Gastrocnemius medialis (tissue), 4 donors: Measurements from ENCODE around the gene RBFOX1. TPM values are rescaled to one million over a fixed set of nuclear protein-coding genes. Genes with fewer than 3 reads are reported as not detected.

Source experiments
- ATAC-seq, 2 donors: fragments of 150-250 bp; one replicate each; pipeline ENCODE4 v1.9.1; 2016
- DNase-seq, 2 donors: peaks; one replicate each; pipeline ENCODE4 v3.0.0-alpha.2; 2019
- H3K27ac ChIP-seq, 4 donors: fragments of 200-600 bp; sonication (generic); 1 replicate in 1 of 4; 2 replicates in 3 of 4; pipeline ENCODE4 v1.5.1; 2016 to 2018; ENCODE audit warnings: mild to moderate bottlenecking in 2 of 4, moderate library complexity in 1 of 4
- H3K27me3 ChIP-seq, 3 donors: fragments of 200-600 bp; sonication (generic) in 2 of 3; 1 replicate in 1 of 3; 2 replicates in 2 of 3; pipeline versions ENCODE4 v1.5.1 to v1.6.0; 2016 to 2019; ENCODE audit warnings: mild to moderate bottlenecking in 1 of 3, moderate library complexity in 1 of 3
- H3K36me3 ChIP-seq, 2 donors: fragments of 200-600 bp; sonication (generic) in 1 of 2; one replicate each; pipeline ENCODE4 v1.5.1; 2017 to 2018
- H3K4me1 ChIP-seq, 2 donors: fragments of 200-600 bp; sonication (generic) in 1 of 2; one replicate each; pipeline ENCODE4 v1.5.1; 2016 to 2017; ENCODE audit warnings: mild to moderate bottlenecking in 2 of 2
- H3K4me3 ChIP-seq, 4 donors: fragments of 200-600 bp; sonication (generic) in 3 of 4; 1 replicate in 1 of 4; 2 replicates in 3 of 4; pipeline ENCODE4 v1.5.1; 2016 to 2019; ENCODE audit warnings: mild to moderate bottlenecking in 2 of 4
- H3K9me3 ChIP-seq, 3 donors: fragments of 200-600 bp; sonication (generic) in 2 of 3; 1 replicate in 1 of 3; 2 replicates in 2 of 3; pipeline ENCODE4 v1.5.1; 2016 to 2019
- CTCF ChIP-seq, 5 experiments: fragments of 450-650 bp in 3 of 5; fragments of 200-600 bp in 2 of 5; sonication (generic) in 2 of 5; IDR thresholded peaks in 4 of 5; conservative IDR thresholded peaks in 1 of 5; 1 replicate in 4 of 5; 2 replicates in 1 of 5; pipeline ENCODE4 v1.5.1; 2016 to 2019; ENCODE audit warnings: antibody characterized with exemption in 5 of 5, mild to moderate bottlenecking in 3 of 5, moderate library complexity in 3 of 5
- POLR2A ChIP-seq, 2 donors: fragments of 450-650 bp; IDR thresholded peaks; one replicate each; pipeline ENCODE4 v1.6.1; 2017; ENCODE audit warnings: antibody characterized with exemption in 2 of 2, mild to moderate bottlenecking in 2 of 2, moderate library complexity in 2 of 2
- in situ Hi-C, 4 donors: fragments of 200-750 bp; cut with MboI; loops; one replicate each; pipeline versions ENCODE4 v1.15.0 to v1.8.0; 2017; ENCODE audit warnings: low sequenced_read_pairs in 4 of 4
- intact Hi-C: fragments of 100-400 bp; cut with DNase I; formaldehyde crosslinking; loops from one replicate; pipeline ENCODE4 v1.15.1; 2023; ENCODE audit warnings: low total_unique reads
- total RNA-seq, 4 donors: library from RNA; depleted of rRNA; stranded (reverse); fragments of >200 nt; gene quantifications; one replicate each; pipeline versions ENCODE4 v1.1.0 to v1.2.3, GENCODE V29; 2016

The RBFOX1 gene
- total RNA-seq, 4 donors from 2014 or later, result 42.5 to 98.8 (median 58.6) TPM

GRCh38 chr16:7426161-7426560, 93.5 kb downstream of the RBFOX1 start:
- intact Hi-C loops, result no loop called here
- Histone ChIP-seq H3K36me3 (no peaks in the 10 kb centered on the region), H3K9me3 (no peaks in the 10 kb centered on the region), H3K4me3 (no peak overlapping the region), H3K4me1 (peaks cover 42 to 48% of the 10 kb centered on the region in 2 donors), H3K27ac (peak overlapping the region in 3 of 4 donors; percentile 17 to 42 (median 40)), H3K27me3 (no peaks in the 10 kb centered on the region)
- in situ Hi-C loops, result no loop called here
- DNase-seq (no peak), ATAC-seq (no peak)
- no peak for TF ChIP-seq POLR2A (IDR thresholded peaks at IDR 0.05)
- no peak for TF ChIP-seq CTCF (IDR thresholded peaks at IDR 0.05 in 4 of 5, conservative IDR thresholded peaks at IDR 0.05 in 1 of 5)

GRCh38 chr16:7431723-7432122, 99.1 kb downstream of the RBFOX1 start:
- in situ Hi-C loops, result no loop called here

GRCh38 chr16:7436306-7436705, 103.7 kb downstream of the RBFOX1 start:
- H3K27ac ChIP-seq, result no peak overlapping the region
- DNase-seq (no peak), ATAC-seq (no peak)
- TF ChIP-seq CTCF (IDR thresholded peaks at IDR 0.05 in 4 of 5, conservative IDR thresholded peaks at IDR 0.05 in 1 of 5) (no peak), POLR2A (IDR thresholded peaks at IDR 0.05) (no peak)
- H3K4me1 ChIP-seq, result peaks cover 30 to 41% of the 10 kb centered on the region in 2 donors
- no peaks in the 10 kb centered on the region for H3K27me3 ChIP-seq
- intact Hi-C loops (no loop called here), in situ Hi-C loops (no loop called here)
- H3K36me3 ChIP-seq, result no peaks in the 10 kb centered on the region
- no peaks in the 10 kb centered on the region for H3K9me3 ChIP-seq
- no peak overlapping the region for H3K4me3 ChIP-seq

More at GRCh38 chr16:7431723-7432122, 99.1 kb downstream of the RBFOX1 start:
- no peak for TF ChIP-seq POLR2A (IDR thresholded peaks at IDR 0.05)
- TF ChIP-seq CTCF (IDR thresholded peaks at IDR 0.05 in 4 of 5, conservative IDR thresholded peaks at IDR 0.05 in 1 of 5), result no peak
- no peak overlapping the region for H3K4me3 ChIP-seq
- ATAC-seq (no peak), DNase-seq (no peak)
- no peaks in the 10 kb centered on the region for H3K36me3 ChIP-seq
- H3K9me3 ChIP-seq, result no peaks in the 10 kb centered on the region
- peaks cover 17 to 29% of the 10 kb centered on the region in 2 donors for H3K4me1 ChIP-seq
- no peaks in the 10 kb centered on the region for H3K27me3 ChIP-seq
- intact Hi-C loops, result no loop called here
- peak overlapping the region in 1 of 4 donors; percentile 10 for H3K27ac ChIP-seq

GRCh38 chr16:7437135-7437804, 104.6 kb downstream of the RBFOX1 start:
- H3K9me3 ChIP-seq, result no peaks in the 10 kb centered on the region
- ATAC-seq (no peak), DNase-seq (no peak)
- H3K27ac ChIP-seq, result no peak overlapping the region
- peaks cover 34 to 51% of the 10 kb centered on the region in 2 donors for H3K4me1 ChIP-seq
- in situ Hi-C loops, result no loop called here
- H3K27me3 ChIP-seq, result no peaks in the 10 kb centered on the region
- no peaks in the 10 kb centered on the region for H3K36me3 ChIP-seq
- intact Hi-C loops, result no loop called here
- H3K4me3 ChIP-seq, result no peak overlapping the region
- no peak for TF ChIP-seq CTCF (IDR thresholded peaks at IDR 0.05 in 4 of 5, conservative IDR thresholded peaks at IDR 0.05 in 1 of 5)

- H3K27ac ChIP-seq, result no peak overlapping the region
- ATAC-seq, result no peak
- DNase-seq, result no peak
- intact Hi-C loops (no loop called here), in situ Hi-C loops (no loop called here)
- H3K27me3 ChIP-seq, result no peaks in the 10 kb centered on the region
- TF ChIP-seq POLR2A (IDR thresholded peaks at IDR 0.05), result no peak
- no peaks in the 10 kb centered on the region for H3K9me3 ChIP-seq
- H3K4me3 ChIP-seq, result no peak overlapping the region
- H3K36me3 ChIP-seq, result no peaks in the 10 kb centered on the region
- H3K4me1 ChIP-seq, result peaks cover 35 to 51% of the 10 kb centered on the region in 2 donors
Observed at GRCh38 chr16:7437843-7438242, 105.2 kb downstream of the RBFOX1 start.
